Neutrophil (primary cell): ENCODE data around the gene COL24A1.
"Not testable (repeated sequence)": the region's sequence is repeated elsewhere in the genome, so short reads cannot be mapped to it uniquely, and the experiment has no call there.

Experiments
- H3K27ac ChIP-seq: fragments of 200-600 bp; sonication (generic); 2 replicates; pipeline ENCODE4 v1.5.1; 2016; ENCODE audit warnings: mild to moderate bottlenecking, moderate library complexity
- H3K27me3 ChIP-seq: fragments of 200-600 bp; sonication (generic); 2 replicates; pipeline ENCODE4 v1.6.0; 2016; ENCODE audit warnings: mild to moderate bottlenecking
- H3K36me3 ChIP-seq: fragments of 200-600 bp; sonication (generic); 2 replicates; pipeline ENCODE4 v1.5.1; 2017
- H3K4me1 ChIP-seq, 2 experiments: fragments of 200-600 bp in 1 of 2; sonication (generic) in 1 of 2; 1 replicate in 1 of 2; 2 replicates in 1 of 2; pipeline versions ENCODE4 v1.5.1 to v1.6.1; 2013 to 2016; ENCODE audit warnings: low read depth in 1 of 2, low read length in 1 of 2, mild to moderate bottlenecking in 1 of 2, moderate library complexity in 1 of 2; ENCODE audit not compliant: control insufficient read depth in 1 of 2, insufficient read depth in 1 of 2
- H3K4me3 ChIP-seq, 2 experiments: fragments of 200-600 bp in 1 of 2; sonication (generic) in 1 of 2; 1 replicate in 1 of 2; 2 replicates in 1 of 2; pipeline ENCODE4 v1.5.1; 2013 to 2016; ENCODE audit warnings: low read depth in 1 of 2, low read length in 1 of 2, mild to moderate bottlenecking in 1 of 2, moderate library complexity in 1 of 2
- H3K9me3 ChIP-seq: fragments of 200-600 bp; sonication (generic); 2 replicates; pipeline ENCODE4 v1.5.1; 2016
- CTCF ChIP-seq: fragments of 200-600 bp; sonication (generic); IDR thresholded peaks from 2 replicates; pipeline ENCODE4 v1.5.1; 2016; ENCODE audit warnings: antibody characterized with exemption

Gene COL24A1

GRCh38 chr1:86114236-86114635, 42.3 kb downstream of the COL24A1 start:
- Histone ChIP-seq H3K4me1 (no peaks in the 10 kb centered on the region), H3K4me3 (no peak overlapping the region), H3K36me3 (no peaks in the 10 kb centered on the region), H3K27me3 (no peaks in the 10 kb centered on the region), H3K9me3 (no peaks in the 10 kb centered on the region), H3K27ac (no peak overlapping the region)
- no peak for TF ChIP-seq CTCF

- H3K36me3 ChIP-seq, H3K9me3 ChIP-seq, H3K27ac ChIP-seq, H3K4me1 ChIP-seq, H3K4me3 ChIP-seq, H3K27me3 ChIP-seq: not testable (repeated sequence)
Measured at GRCh38 chr1:86111590-86111989, 45.0 kb downstream of the COL24A1 start.

- no peak overlapping the region for H3K4me3 ChIP-seq
- H3K27ac ChIP-seq, result no peak overlapping the region
Measured at GRCh38 chr1:86110451-86111129, 46.0 kb downstream of the COL24A1 start.

GRCh38 chr1:86105533-86105866, 51.1 kb downstream of the COL24A1 start:
- Histone ChIP-seq H3K4me3 (no peak overlapping the region), H3K27me3 (no peaks in the 10 kb centered on the region), H3K9me3 (no peaks in the 10 kb centered on the region), H3K4me1 (no peaks in the 10 kb centered on the region), H3K27ac (no peak overlapping the region), H3K36me3 (no peaks in the 10 kb centered on the region)
- no peak for TF ChIP-seq CTCF

More at GRCh38 chr1:86110451-86111129, 46.0 kb downstream of the COL24A1 start:
- no peak for TF ChIP-seq CTCF
- H3K27me3 ChIP-seq, result no peaks in the 10 kb centered on the region
- H3K4me1 ChIP-seq, result no peaks in the 10 kb centered on the region
- H3K36me3 ChIP-seq, result no peaks in the 10 kb centered on the region
- H3K9me3 ChIP-seq, result no peaks in the 10 kb centered on the region

GRCh38 chr1:86104606-86105532, 51.7 kb downstream of the COL24A1 start:
- no peak overlapping the region for H3K27ac ChIP-seq
- H3K4me3 ChIP-seq, result no peak overlapping the region
- H3K9me3 ChIP-seq, result no peaks in the 10 kb centered on the region
- H3K4me1 ChIP-seq, result no peaks in the 10 kb centered on the region
- TF ChIP-seq CTCF, result no peak
- no peaks in the 10 kb centered on the region for H3K27me3 ChIP-seq
- no peaks in the 10 kb centered on the region for H3K36me3 ChIP-seq

- H3K4me3 ChIP-seq, result no peak overlapping the region
- TF ChIP-seq CTCF, result no peak
- no peaks in the 10 kb centered on the region for H3K9me3 ChIP-seq
- no peak overlapping the region for H3K27ac ChIP-seq
- no peaks in the 10 kb centered on the region for H3K36me3 ChIP-seq
- H3K27me3 ChIP-seq, result no peaks in the 10 kb centered on the region
- H3K4me1 ChIP-seq, result no peaks in the 10 kb centered on the region
Measured at GRCh38 chr1:86101616-86102015, 55.0 kb downstream of the COL24A1 start.
